K562 (cell line): ENCODE data around the gene HINT3. TPM values are rescaled to one million over a fixed set of nuclear protein-coding genes. Genes with fewer than 3 reads are reported as not detected.

Experiments
- ATF7 ChIP-seq: fragments of 450-650 bp; IDR thresholded peaks from 2 replicates; pipeline ENCODE4 v1.7.1; 2014; ENCODE audit warnings: mild to moderate bottlenecking, moderate library complexity
- BDP1 ChIP-seq: IDR thresholded peaks from 3 replicates; pipeline ENCODE4 v1.6.1; 2011; ENCODE audit not compliant: insufficient read length, insufficient read depth
- CBX3 ChIP-seq, 2 experiments: IDR thresholded peaks; 1 replicate in 1 of 2; 2 replicates in 1 of 2; pipeline ENCODE4 v1.6.1; 2012; ENCODE audit warnings: inconsistent platforms in 2 of 2, low read length in 2 of 2, borderline replicate concordance in 1 of 2, control low read depth in 1 of 2
- CTBP1 ChIP-seq: fragments of 450-650 bp; IDR thresholded peaks from 2 replicates; pipeline ENCODE4 v1.6.1; 2016; ENCODE audit warnings: borderline replicate concordance
- DPF2 ChIP-seq: fragments of 450-650 bp; IDR thresholded peaks from 2 replicates; pipeline ENCODE4 v1.6.1; 2016
- MAFK ChIP-seq: IDR thresholded peaks from 2 replicates; pipeline ENCODE4 v1.6.1; 2011; ENCODE audit warnings: low read length, improper control_type of control experiment
- MEF2A ChIP-seq: IDR thresholded peaks from 2 replicates; pipeline ENCODE4 v1.6.1; 2011; ENCODE audit warnings: low read depth, mild to moderate bottlenecking, low read length, moderate library complexity; ENCODE audit not compliant: control insufficient read depth
- NUFIP1 ChIP-seq: fragments of 450-650 bp; IDR thresholded peaks from 2 replicates; pipeline ENCODE4 v1.6.1; 2018; ENCODE audit not compliant: partially characterized antibody
- PKNOX1 ChIP-seq: fragments of 450-650 bp; IDR thresholded peaks from 2 replicates; pipeline ENCODE4 v1.6.1; 2016
- PTTG1 ChIP-seq: fragments of 450-650 bp; IDR thresholded peaks from 2 replicates; pipeline ENCODE4 v1.6.1; 2016; ENCODE audit warnings: low read depth, mild to moderate bottlenecking, missing genetic modification characterization, missing compliant biosample characterization
- SOX6 ChIP-seq: fragments of 450-650 bp; IDR thresholded peaks from 2 replicates; pipeline ENCODE4 v1.6.1; 2014; ENCODE audit warnings: mild to moderate bottlenecking
- STAG1 ChIP-seq: sonication (generic); formaldehyde crosslinking; IDR thresholded peaks from 2 replicates; pipeline ENCODE4 v1.5.0; 2020; ENCODE audit warnings: missing genetic modification reagents, borderline replicate concordance
- TARDBP ChIP-seq: fragments of 450-650 bp; IDR thresholded peaks from 2 replicates; pipeline ENCODE4 v1.6.1; 2016
- THRA ChIP-seq: fragments of 450-650 bp; IDR thresholded peaks from 2 replicates; pipeline ENCODE4 v1.6.1; 2017; ENCODE audit warnings: mild to moderate bottlenecking, moderate library complexity
- ZNF584 ChIP-seq: fragments of 200-800 bp; sonication (Bioruptor generic); IDR thresholded peaks from 2 replicates; pipeline ENCODE4 v1.6.1; 2016; ENCODE audit warnings: low read depth, mild to moderate bottlenecking, missing genetic modification characterization, missing compliant biosample characterization
- polyA plus RNA-seq, 8 experiments: library from polyadenylated mRNA; depleted of rRNA in 4 of 8; stranded (reverse) in 5 of 8; unstranded in 3 of 8; fragments of >200 nt; fragmentation: Nextera tagmentation in 2 of 8; fragmentation: Illumina TruSeq in 1 of 8; extraction: Ambion mirVana in 2 of 8; extraction: Trizol in 1 of 8; gene quantifications; 2 replicates each; pipeline versions ENCODE4 v1.2.1 to v1.2.3, GENCODE V29; 2011 to 2014; ENCODE audit warnings: inconsistent platforms in 1 of 8, missing spikeins in 1 of 8
- total RNA-seq, 7 experiments: library from RNA; depleted of rRNA in 6 of 7; stranded (reverse); fragments of >200 nt in 6 of 7; fragmentation: Illumina TruSeq in 2 of 7; extraction: Trizol in 2 of 7; gene quantifications; 2 replicates each; pipeline versions ENCODE4 v1.2.1 to v1.2.3, GENCODE V29; 2011 to 2021; ENCODE audit warnings: low replicate concordance in 1 of 7
- TF ChIP-seq, protein P1 (sequence below), 2 experiments: fragments of 450-650 bp; formaldehyde crosslinking in 1 of 2; IDR thresholded peaks; 2 replicates each; pipeline versions ENCODE4 v1.4.0 to v1.6.1; 2014 to 2020; ENCODE audit warnings: mild to moderate bottlenecking in 2 of 2, borderline replicate concordance in 1 of 2, low read depth in 1 of 2
- TF ChIP-seq, protein P2 (sequence below): fragments of 200-800 bp; sonication (Bioruptor generic); IDR thresholded peaks from 2 replicates; pipeline ENCODE4 v1.6.1; 2017; ENCODE audit warnings: missing genetic modification characterization, missing compliant biosample characterization

HINT3 gene
- total and polyA plus RNA-seq, 9 of the 15 experiments (the other 6 are each of a cell fraction or from before 2014, with no cell fraction given): 1.4 to 16.6 (median 10.8) TPM

GRCh38 chr6:125923366-125923877 is 33.1 kb upstream of the HINT3 start (continued):
- TF ChIP-seq, protein P1, sequence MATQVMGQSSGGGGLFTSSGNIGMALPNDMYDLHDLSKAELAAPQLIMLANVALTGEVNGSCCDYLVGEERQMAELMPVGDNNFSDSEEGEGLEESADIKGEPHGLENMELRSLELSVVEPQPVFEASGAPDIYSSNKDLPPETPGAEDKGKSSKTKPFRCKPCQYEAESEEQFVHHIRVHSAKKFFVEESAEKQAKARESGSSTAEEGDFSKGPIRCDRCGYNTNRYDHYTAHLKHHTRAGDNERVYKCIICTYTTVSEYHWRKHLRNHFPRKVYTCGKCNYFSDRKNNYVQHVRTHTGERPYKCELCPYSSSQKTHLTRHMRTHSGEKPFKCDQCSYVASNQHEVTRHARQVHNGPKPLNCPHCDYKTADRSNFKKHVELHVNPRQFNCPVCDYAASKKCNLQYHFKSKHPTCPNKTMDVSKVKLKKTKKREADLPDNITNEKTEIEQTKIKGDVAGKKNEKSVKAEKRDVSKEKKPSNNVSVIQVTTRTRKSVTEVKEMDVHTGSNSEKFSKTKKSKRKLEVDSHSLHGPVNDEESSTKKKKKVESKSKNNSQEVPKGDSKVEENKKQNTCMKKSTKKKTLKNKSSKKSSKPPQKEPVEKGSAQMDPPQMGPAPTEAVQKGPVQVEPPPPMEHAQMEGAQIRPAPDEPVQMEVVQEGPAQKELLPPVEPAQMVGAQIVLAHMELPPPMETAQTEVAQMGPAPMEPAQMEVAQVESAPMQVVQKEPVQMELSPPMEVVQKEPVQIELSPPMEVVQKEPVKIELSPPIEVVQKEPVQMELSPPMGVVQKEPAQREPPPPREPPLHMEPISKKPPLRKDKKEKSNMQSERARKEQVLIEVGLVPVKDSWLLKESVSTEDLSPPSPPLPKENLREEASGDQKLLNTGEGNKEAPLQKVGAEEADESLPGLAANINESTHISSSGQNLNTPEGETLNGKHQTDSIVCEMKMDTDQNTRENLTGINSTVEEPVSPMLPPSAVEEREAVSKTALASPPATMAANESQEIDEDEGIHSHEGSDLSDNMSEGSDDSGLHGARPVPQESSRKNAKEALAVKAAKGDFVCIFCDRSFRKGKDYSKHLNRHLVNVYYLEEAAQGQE (IDR thresholded peaks at IDR 0.05; ENCODE audit: borderline replicate concordance): peak; percentile 96
- TF ChIP-seq, protein P1 (CRISPR knock-in tag; IDR thresholded peaks at IDR 0.05; ENCODE audit: low read depth): no peak
- TF ChIP-seq DPF2 (peak; percentile 70), STAG1 (CRISPR knock-in tag) (no peak), SOX6 (peak; percentile 65), ZNF584 (CRISPR knock-in tag) (peak; percentile 91), MEF2A (no peak), THRA (0 out of 2 replicates have a peak, but pooled peaks have one; percentile 14), PKNOX1 (peak; percentile 87), ATF7 (peak; percentile 90), CTBP1 (peak; percentile 62; the same call in 1 of the 2 replicates), BDP1 (no peak), NUFIP1 (no peak), TARDBP (no peak), MAFK (peak; percentile 53; the same call in 1 of the 2 replicates), CBX3 (IDR thresholded peaks at IDR 0.05; ENCODE audit: borderline replicate concordance in 1 of 2, low read length in 2 of 2) (no peak), PTTG1 (0 out of 2 replicates have a peak, but pooled peaks have one; percentile 10)
- TF ChIP-seq, protein P2, sequence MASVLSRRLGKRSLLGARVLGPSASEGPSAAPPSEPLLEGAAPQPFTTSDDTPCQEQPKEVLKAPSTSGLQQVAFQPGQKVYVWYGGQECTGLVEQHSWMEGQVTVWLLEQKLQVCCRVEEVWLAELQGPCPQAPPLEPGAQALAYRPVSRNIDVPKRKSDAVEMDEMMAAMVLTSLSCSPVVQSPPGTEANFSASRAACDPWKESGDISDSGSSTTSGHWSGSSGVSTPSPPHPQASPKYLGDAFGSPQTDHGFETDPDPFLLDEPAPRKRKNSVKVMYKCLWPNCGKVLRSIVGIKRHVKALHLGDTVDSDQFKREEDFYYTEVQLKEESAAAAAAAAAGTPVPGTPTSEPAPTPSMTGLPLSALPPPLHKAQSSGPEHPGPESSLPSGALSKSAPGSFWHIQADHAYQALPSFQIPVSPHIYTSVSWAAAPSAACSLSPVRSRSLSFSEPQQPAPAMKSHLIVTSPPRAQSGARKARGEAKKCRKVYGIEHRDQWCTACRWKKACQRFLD (CRISPR knock-in tag): peak; percentile 12; the same call in 1 of the 2 replicates
